Jurkat, Clone E6-1 (cell line): ENCODE data around the gene ZNF219.

Experiments used
- DNase-seq: peaks from one replicate; pipeline ENCODE4 v3.0.0-alpha.2; 2011; ENCODE audit warnings: low read depth, low spot score
- H3K4me3 ChIP-seq: 2 replicates; pipeline ENCODE4 v1.5.1; 2011; ENCODE audit warnings: mild to moderate bottlenecking, low read length, control low read depth, moderate library complexity

Gene ZNF219

GRCh38 chr14:21090194-21090939 lies 8.1 kb downstream of the ZNF219 start:
- H3K4me3 ChIP-seq = no peak overlapping the region
- no peak for DNase-seq

DNA sequence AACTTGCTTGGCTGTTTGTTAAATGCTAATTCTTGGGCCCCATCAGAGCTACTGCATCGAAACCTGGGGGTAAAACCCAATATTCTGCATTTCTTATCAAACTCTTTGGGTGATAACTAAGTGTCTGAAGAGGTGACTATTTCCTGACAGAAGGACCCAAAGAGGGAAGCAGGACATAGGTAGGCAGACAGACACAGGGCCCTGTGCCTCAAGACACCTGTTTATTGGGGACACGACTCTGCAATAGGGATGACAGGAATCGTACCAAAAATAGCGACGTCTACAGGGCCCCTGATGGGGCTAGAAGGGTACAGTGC lies 8.6 kb downstream of the ZNF219 start:
- no peak for DNase-seq
- no peak overlapping the region for H3K4me3 ChIP-seq

DNA sequence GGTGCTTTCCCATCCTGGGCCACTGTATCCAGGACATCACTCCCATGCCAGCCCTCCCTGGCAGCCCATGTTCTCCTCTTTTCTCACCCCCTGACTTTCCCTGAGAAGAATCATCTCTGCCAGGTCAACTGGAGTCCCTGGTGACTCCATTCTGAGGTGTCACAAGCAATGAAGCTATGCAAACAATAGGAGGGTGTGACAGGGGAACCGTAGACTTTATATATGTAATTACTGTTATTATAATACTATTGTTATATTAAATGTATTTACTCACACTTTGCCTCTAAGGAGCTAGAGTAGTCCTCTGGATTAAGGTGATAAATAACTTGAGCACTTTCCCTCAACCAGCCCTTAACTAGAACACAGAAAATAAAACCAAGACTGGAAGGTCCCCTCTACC lies 9.2 kb downstream of the ZNF219 start:
- H3K4me3 ChIP-seq = no peak overlapping the region
- DNase-seq = no peak

DNA sequence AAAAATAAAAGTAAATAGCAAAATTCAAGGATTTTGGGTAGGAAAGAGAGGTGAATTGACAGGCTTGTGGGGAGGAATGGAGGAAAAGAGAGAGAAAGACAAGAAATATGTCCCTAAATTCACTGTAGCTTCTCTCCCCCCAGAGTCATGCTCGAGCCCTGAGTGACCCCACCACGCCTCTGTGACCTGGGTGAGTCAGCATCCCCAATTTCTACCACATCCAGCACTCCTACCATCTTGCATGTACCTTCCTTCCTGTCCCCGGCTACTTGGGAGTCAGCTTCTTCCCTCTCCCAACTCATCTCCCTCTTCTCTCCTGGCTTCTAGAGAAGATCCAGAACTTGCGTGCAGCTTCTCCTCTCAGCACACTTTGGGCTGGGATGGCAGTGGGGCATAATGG lies 9.8 kb downstream of the ZNF219 start:
- H3K4me3 ChIP-seq = no peak overlapping the region
- DNase-seq = no peak

- no peak overlapping the region for H3K4me3 ChIP-seq
- DNase-seq = peak; percentile 94
Measured at GRCh38 chr14:21087294-21088091, 11.0 kb downstream of the ZNF219 start.

DNA sequence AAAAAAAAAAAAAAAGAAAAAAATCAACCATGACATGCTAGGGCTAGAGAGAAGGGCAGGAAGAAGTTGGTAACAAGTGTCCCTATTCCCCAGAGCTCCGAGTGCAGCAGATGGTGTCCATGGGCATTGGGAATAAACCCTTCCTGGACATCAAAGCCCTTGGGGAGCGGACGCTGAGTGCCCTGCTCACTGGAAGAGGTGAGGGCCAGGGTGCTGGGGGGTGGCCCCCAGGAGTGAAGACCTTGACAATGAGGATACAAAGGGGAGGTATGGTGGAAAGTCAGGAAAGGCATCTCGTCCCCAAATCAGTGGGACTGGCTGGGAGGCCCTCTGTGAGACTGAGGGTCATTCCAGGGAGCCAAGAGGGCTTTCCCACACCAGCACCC lies 11.6 kb downstream of the ZNF219 start:
- DNase-seq = no peak
- no peak overlapping the region for H3K4me3 ChIP-seq

GRCh38 chr14:21084998-21085853 lies 13.2 kb downstream of the ZNF219 start:
- no peak for DNase-seq
- H3K4me3 ChIP-seq = no peak overlapping the region

DNA sequence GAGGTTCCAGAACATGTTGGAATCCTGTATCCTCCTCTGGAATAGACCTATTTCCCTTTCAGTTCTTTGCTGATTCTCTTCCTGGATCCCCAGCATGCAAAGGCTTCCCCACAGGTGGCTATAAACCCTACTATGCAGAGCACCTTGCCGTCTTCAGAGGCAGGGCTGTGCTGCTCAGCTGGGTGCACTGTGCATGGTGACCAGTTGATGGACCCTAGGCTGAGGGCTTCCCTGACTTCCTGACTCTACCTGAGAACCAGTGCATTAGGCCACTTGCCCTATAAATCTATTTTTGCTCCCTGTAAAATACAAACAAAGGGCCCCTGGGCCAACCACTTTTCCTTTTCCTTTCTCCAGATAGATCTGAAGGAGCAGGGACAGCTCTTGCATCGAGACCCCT lies 14.1 kb downstream of the ZNF219 start:
- DNase-seq = no peak
- no peak overlapping the region for H3K4me3 ChIP-seq

GRCh38 chr14:21083565-21084325 lies 14.7 kb downstream of the ZNF219 start:
- no peak for DNase-seq
- no peak overlapping the region for H3K4me3 ChIP-seq

DNA sequence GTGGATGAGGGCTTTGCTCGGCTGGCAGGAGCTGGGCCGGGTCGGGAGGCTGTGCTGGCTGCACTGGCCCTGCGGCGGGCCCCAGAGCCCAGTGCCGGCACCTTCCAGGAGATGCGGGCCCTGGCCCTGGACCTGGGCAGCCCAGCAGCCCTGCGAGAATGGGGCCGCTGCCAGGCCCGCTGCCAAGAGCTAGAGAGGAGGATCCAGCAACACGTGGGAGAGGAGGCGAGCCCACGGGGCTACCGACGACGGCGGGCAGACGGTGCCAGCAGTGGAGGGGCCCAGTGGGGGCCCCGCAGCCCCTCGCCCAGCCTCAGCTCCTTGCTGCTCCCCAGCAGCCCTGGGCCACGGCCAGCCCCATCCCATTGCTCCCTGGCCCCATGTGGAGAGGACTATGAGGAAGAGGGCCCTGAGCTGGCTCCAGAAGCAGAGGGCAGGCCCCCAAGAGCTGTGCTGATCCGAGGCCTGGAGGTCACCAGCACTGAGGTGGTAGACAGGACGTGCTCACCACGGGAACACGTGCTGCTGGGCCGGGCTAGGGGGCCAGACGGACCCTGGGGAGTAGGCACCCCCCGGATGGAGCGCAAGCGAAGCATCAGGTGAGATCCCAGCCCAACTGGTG lies 16.8 kb downstream of the ZNF219 start:
- H3K4me3 ChIP-seq = no peak overlapping the region
- no peak for DNase-seq

GRCh38 chr14:21078726-21079125 lies 19.7 kb downstream of the ZNF219 start:
- no peak for DNase-seq
- no peak overlapping the region for H3K4me3 ChIP-seq

- DNase-seq = no peak
- no peak overlapping the region for H3K4me3 ChIP-seq
Measured at GRCh38 chr14:21078287-21078686, 20.2 kb downstream of the ZNF219 start.

GRCh38 chr14:21077672-21078071 lies 20.8 kb downstream of the ZNF219 start:
- DNase-seq = no peak
- H3K4me3 ChIP-seq = no peak overlapping the region

DNA sequence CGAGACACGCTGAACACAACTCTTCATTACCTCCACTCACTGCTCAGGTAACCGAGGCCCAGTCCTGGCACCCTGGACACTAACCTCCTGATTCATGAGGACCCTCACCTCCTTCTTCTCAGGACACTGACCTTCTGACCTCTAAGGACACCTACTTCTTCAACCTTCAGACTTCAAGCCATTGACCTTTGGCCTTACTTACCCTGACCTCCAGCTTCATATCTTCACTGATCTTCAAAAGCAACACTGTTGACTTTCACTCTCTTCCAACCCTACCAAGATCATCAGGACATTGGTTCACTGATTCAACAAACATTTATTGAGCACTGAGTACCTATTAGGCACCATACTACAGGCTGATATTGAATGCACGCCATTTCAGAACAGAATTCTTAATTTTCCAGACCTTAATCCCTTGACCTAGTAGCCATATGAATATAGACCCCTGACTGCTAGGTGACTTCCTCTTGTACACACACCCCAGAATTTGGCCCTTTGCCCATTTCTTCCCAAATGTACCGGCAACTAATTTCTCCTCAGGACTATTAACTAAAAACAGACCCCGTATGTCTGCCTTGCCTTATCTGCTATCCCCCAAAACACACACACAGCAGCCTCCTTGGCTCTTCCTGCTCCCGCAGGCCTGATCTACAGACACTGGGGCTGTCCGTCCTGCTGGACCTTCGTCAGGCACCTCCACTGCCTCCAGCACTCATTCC lies 22.6 kb downstream of the ZNF219 start:
- H3K4me3 ChIP-seq = no peak overlapping the region
- no peak for DNase-seq

- DNase-seq = no peak
- H3K4me3 ChIP-seq = no peak overlapping the region
Measured at GRCh38 chr14:21074398-21075272, 23.8 kb downstream of the ZNF219 start.

GRCh38 chr14:21073921-21074320 lies 24.5 kb downstream of the ZNF219 start:
- no peak for DNase-seq

GRCh38 chr14:21072781-21073339 lies 25.6 kb downstream of the ZNF219 start:
- DNase-seq = no peak
- no peak overlapping the region for H3K4me3 ChIP-seq

More at GRCh38 chr14:21073921-21074320, 24.5 kb downstream of the ZNF219 start:
- no peak overlapping the region for H3K4me3 ChIP-seq
